ENCODE data around the gene SPOCK1.

DNA sequence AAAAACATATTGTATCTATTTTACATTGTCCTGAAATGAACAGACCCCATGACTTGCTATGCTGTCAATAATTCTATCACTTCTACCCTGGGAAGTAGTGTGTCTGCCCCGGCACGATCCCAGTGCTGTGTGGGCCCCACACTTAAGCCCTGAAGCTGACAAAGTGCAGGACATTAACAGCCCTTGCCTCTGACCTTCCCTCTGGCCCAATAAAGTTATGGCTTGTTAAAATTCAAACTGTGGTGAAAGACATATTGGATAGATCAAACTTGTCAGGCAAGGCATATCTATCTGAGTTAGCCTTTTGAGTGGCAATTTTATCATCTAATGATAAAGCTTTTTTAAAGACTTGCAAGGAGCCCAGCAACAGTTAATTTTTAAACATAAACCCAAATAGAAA, 229.2 kb downstream of the SPOCK1 start:
- TF ChIP-seq EZH2phosphoT487 (IDR thresholded peaks at IDR 0.05; ENCODE audit: borderline replicate concordance), result no peak
- TF ChIP-seq CEBPB (IDR thresholded peaks at IDR 0.05; ENCODE audit: low read depth), result no peak
- no peak for TF ChIP-seq POLR2A (IDR thresholded peaks at IDR 0.05; ENCODE audit: borderline replicate concordance, extremely low read depth, insufficient read depth, insufficient read length)
- TF ChIP-seq ZNF274 (IDR thresholded peaks at IDR 0.05; ENCODE audit: low read depth, low read length), result no peak
- no peak for TF ChIP-seq EZH2 (IDR thresholded peaks at IDR 0.05)
- TF ChIP-seq, protein P1, sequence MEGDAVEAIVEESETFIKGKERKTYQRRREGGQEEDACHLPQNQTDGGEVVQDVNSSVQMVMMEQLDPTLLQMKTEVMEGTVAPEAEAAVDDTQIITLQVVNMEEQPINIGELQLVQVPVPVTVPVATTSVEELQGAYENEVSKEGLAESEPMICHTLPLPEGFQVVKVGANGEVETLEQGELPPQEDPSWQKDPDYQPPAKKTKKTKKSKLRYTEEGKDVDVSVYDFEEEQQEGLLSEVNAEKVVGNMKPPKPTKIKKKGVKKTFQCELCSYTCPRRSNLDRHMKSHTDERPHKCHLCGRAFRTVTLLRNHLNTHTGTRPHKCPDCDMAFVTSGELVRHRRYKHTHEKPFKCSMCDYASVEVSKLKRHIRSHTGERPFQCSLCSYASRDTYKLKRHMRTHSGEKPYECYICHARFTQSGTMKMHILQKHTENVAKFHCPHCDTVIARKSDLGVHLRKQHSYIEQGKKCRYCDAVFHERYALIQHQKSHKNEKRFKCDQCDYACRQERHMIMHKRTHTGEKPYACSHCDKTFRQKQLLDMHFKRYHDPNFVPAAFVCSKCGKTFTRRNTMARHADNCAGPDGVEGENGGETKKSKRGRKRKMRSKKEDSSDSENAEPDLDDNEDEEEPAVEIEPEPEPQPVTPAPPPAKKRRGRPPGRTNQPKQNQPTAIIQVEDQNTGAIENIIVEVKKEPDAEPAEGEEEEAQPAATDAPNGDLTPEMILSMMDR (IDR thresholded peaks at IDR 0.05 in 2 of 3, conservative IDR thresholded peaks at IDR 0.05 in 1 of 3; ENCODE audit: borderline replicate concordance in 1 of 3, insufficient read depth in 1 of 3, low read depth in 2 of 3, low read length in 2 of 3), result no peak
- TF ChIP-seq, protein P2, sequence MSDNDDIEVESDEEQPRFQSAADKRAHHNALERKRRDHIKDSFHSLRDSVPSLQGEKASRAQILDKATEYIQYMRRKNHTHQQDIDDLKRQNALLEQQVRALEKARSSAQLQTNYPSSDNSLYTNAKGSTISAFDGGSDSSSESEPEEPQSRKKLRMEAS (IDR thresholded peaks at IDR 0.05), result no peak
- TF ChIP-seq ZFX (IDR thresholded peaks at IDR 0.05), result no peak
- no peak for TF ChIP-seq TCF7L2 (IDR thresholded peaks at IDR 0.05; ENCODE audit: borderline replicate concordance, extremely low read depth, insufficient read depth, insufficient read length)
- TF ChIP-seq SIN3A (IDR thresholded peaks at IDR 0.05; ENCODE audit: low read depth), result no peak

Data from HCT116 (cell line).